T-cell (primary cell): ENCODE results near the gene SFRP4. TPM values are rescaled to one million over a fixed set of nuclear protein-coding genes. Genes with fewer than 3 reads are reported as not detected.

Experiments used
- total RNA-seq, 35 experiments: library from RNA in 6 of 35; stranded (reverse) in 6 of 35; fragments of 120-200 nt in 1 of 35; gene quantifications; one replicate each; pipeline versions ENCODE4 v1.2.1 to v1.2.4 and lab custom pipeline; 2013 to 2026

The SFRP4 gene
- total RNA-seq, 5 donors from 2014 or later (not counting 1 experiment from before 2014, with no cell fraction given), result 0.16 TPM; not detected in 4

Other genes with a start within 250 kb of the SFRP4 start
- gene GPR141, start 233.1 kb downstream of the SFRP4 start, total RNA-seq, result 1 to 10 TPM in 2 of 5 donors, under 1 TPM in 3; 0.25 to 6.3 (median 0.92) TPM
- gene NME8, start 68.2 kb downstream of the SFRP4 start, total RNA-seq, result 1 to 10 TPM in 1 of 5 donors, under 1 TPM in 1, not detected in 3; 0.39 to 2.7 TPM
- 1 to 10 TPM in 2 of 5 donors, under 1 TPM in 3; 0.47 to 1.3 (median 0.68) TPM for gene EPDR1, start 3.8 kb upstream of the SFRP4 start, total RNA-seq